Measurements from ENCODE around the gene PTAR1.

The PTAR1 gene

GRCh38 chr9:69718218-69718617, 41.6 kb downstream of the PTAR1 start:
- Histone ChIP-seq H3K9me3 (ENCODE audit: insufficient read depth, low read depth, low read length) (peaks cover 2% of the 10 kb centered on the region), H3K4me3 (ENCODE audit: low read depth, low read length) (no peak overlapping the region), H2AFZ (ENCODE audit: insufficient read depth, low read length, poor library complexity) (no peak overlapping the region), H3K14ac (ENCODE audit: low read length) (no peak overlapping the region), H3K27ac (ENCODE audit: low read depth, low read length) (no peak overlapping the region), H4K8ac (ENCODE audit: low read depth, low read length) (no peak overlapping the region), H2BK120ac (ENCODE audit: insufficient read depth, low read length, poor library complexity) (no peak overlapping the region), H3K23ac (ENCODE audit: low read length) (no peak overlapping the region), H2BK5ac (ENCODE audit: low read depth, low read length, poor library complexity) (no peak overlapping the region), H4K91ac (ENCODE audit: low read depth, low read length) (no peak overlapping the region), H3K36me3 (ENCODE audit: control insufficient read depth in 1 of 2, insufficient read depth in 2 of 2, low read length in 2 of 2) (peaks cover 4 to 9% of the 10 kb centered on the region in 2 experiments), H3K4me1 (ENCODE audit: control insufficient read depth in 1 of 2, insufficient read depth in 2 of 2, low read length in 2 of 2) (no peaks in the 10 kb centered on the region), H3K79me2 (ENCODE audit: control insufficient read depth, insufficient read depth, low read length, poor library complexity) (no peaks in the 10 kb centered on the region), H3K18ac (ENCODE audit: low read length) (no peak overlapping the region), H3K4ac (ENCODE audit: low read depth, low read length) (no peak overlapping the region), H3K27me3 (ENCODE audit: insufficient read depth, low read length) (no peaks in the 10 kb centered on the region), H3K9ac (ENCODE audit: low read length) (no peak overlapping the region), H2AK5ac (ENCODE audit: low read length) (no peak overlapping the region), H2BK12ac (ENCODE audit: low read length) (no peak overlapping the region), H4K12ac (ENCODE audit: low read depth, low read length) (no peak overlapping the region), H3K79me1 (ENCODE audit: low read length) (no peaks in the 10 kb centered on the region), H3K4me2 (ENCODE audit: low read length) (no peak overlapping the region)
- WGBS (ENCODE audit: extremely low coverage, insufficient coverage, insufficient read length), result no CpG with 5 or more reads among the region's 6 CpGs
- DNase-seq, result no peak

GRCh38 chr9:69715825-69716224, 44.0 kb downstream of the PTAR1 start:
- H4K8ac ChIP-seq (ENCODE audit: low read depth, low read length), result no peak overlapping the region
- H3K79me2 ChIP-seq (ENCODE audit: control insufficient read depth, insufficient read depth, low read length, poor library complexity), result no peaks in the 10 kb centered on the region

GRCh38 chr9:69715096-69715495, 44.7 kb downstream of the PTAR1 start:
- no peak for DNase-seq
- Histone ChIP-seq H3K9ac (ENCODE audit: low read length) (no peak overlapping the region), H3K27me3 (ENCODE audit: insufficient read depth, low read length) (no peaks in the 10 kb centered on the region), H3K4ac (ENCODE audit: low read depth, low read length) (no peak overlapping the region), H4K91ac (ENCODE audit: low read depth, low read length) (no peak overlapping the region), H3K4me1 (ENCODE audit: control insufficient read depth in 1 of 2, insufficient read depth in 2 of 2, low read length in 2 of 2) (no peaks in the 10 kb centered on the region), H2BK12ac (ENCODE audit: low read length) (no peak overlapping the region), H3K18ac (ENCODE audit: low read length) (no peak overlapping the region), H3K79me1 (ENCODE audit: low read length) (no peaks in the 10 kb centered on the region), H3K23ac (ENCODE audit: low read length) (no peak overlapping the region), H3K14ac (ENCODE audit: low read length) (no peak overlapping the region), H3K4me3 (ENCODE audit: low read depth, low read length) (no peak overlapping the region), H3K79me2 (ENCODE audit: control insufficient read depth, insufficient read depth, low read length, poor library complexity) (no peaks in the 10 kb centered on the region), H2AK5ac (ENCODE audit: low read length) (no peak overlapping the region), H3K9me3 (ENCODE audit: insufficient read depth, low read depth, low read length) (peaks cover 2% of the 10 kb centered on the region), H3K4me2 (ENCODE audit: low read length) (no peak overlapping the region), H2BK5ac (ENCODE audit: low read depth, low read length, poor library complexity) (no peak overlapping the region), H2BK120ac (ENCODE audit: insufficient read depth, low read length, poor library complexity) (no peak overlapping the region), H4K12ac (ENCODE audit: low read depth, low read length) (no peak overlapping the region), H4K8ac (ENCODE audit: low read depth, low read length) (no peak overlapping the region), H3K27ac (ENCODE audit: low read depth, low read length) (no peak overlapping the region), H3K36me3 (ENCODE audit: control insufficient read depth in 1 of 2, insufficient read depth in 2 of 2, low read length in 2 of 2) (peaks cover 4 to 5% of the 10 kb centered on the region in 2 experiments), H2AFZ (ENCODE audit: insufficient read depth, low read length, poor library complexity) (no peak overlapping the region)
- no CpG with 5 or more reads among the region's 3 CpGs for WGBS (ENCODE audit: extremely low coverage, insufficient coverage, insufficient read length)

More at GRCh38 chr9:69715825-69716224, 44.0 kb downstream of the PTAR1 start:
- Histone ChIP-seq H3K9ac (ENCODE audit: low read length) (no peak overlapping the region), H3K27me3 (ENCODE audit: insufficient read depth, low read length) (no peaks in the 10 kb centered on the region), H2BK120ac (ENCODE audit: insufficient read depth, low read length, poor library complexity) (no peak overlapping the region), H2BK12ac (ENCODE audit: low read length) (no peak overlapping the region), H3K18ac (ENCODE audit: low read length) (no peak overlapping the region), H3K4me3 (ENCODE audit: low read depth, low read length) (no peak overlapping the region), H3K4me2 (ENCODE audit: low read length) (no peak overlapping the region), H4K12ac (ENCODE audit: low read depth, low read length) (no peak overlapping the region), H3K4me1 (ENCODE audit: control insufficient read depth in 1 of 2, insufficient read depth in 2 of 2, low read length in 2 of 2) (no peaks in the 10 kb centered on the region), H2BK5ac (ENCODE audit: low read depth, low read length, poor library complexity) (no peak overlapping the region), H3K36me3 (ENCODE audit: control insufficient read depth in 1 of 2, insufficient read depth in 2 of 2, low read length in 2 of 2) (peaks cover 4 to 5% of the 10 kb centered on the region in 2 experiments), H3K23ac (ENCODE audit: low read length) (no peak overlapping the region), H3K4ac (ENCODE audit: low read depth, low read length) (no peak overlapping the region), H2AFZ (ENCODE audit: insufficient read depth, low read length, poor library complexity) (no peak overlapping the region), H2AK5ac (ENCODE audit: low read length) (no peak overlapping the region), H4K91ac (ENCODE audit: low read depth, low read length) (no peak overlapping the region), H3K14ac (ENCODE audit: low read length) (no peak overlapping the region), H3K27ac (ENCODE audit: low read depth, low read length) (no peak overlapping the region), H3K9me3 (ENCODE audit: insufficient read depth, low read depth, low read length) (peaks cover 2% of the 10 kb centered on the region), H3K79me1 (ENCODE audit: low read length) (no peaks in the 10 kb centered on the region)
- DNase-seq, result no peak
- no CpG with 5 or more reads among the region's 1 CpG for WGBS (ENCODE audit: extremely low coverage, insufficient coverage, insufficient read length)

- no peak overlapping the region for H3K18ac ChIP-seq (ENCODE audit: low read length)
- no peak overlapping the region for H3K9ac ChIP-seq (ENCODE audit: low read length)
- no peaks in the 10 kb centered on the region for H3K79me1 ChIP-seq (ENCODE audit: low read length)
- H2BK5ac ChIP-seq (ENCODE audit: low read depth, low read length, poor library complexity), result no peak overlapping the region
- H3K4me2 ChIP-seq (ENCODE audit: low read length), result no peak overlapping the region
- no peak for DNase-seq
- no peak overlapping the region for H3K14ac ChIP-seq (ENCODE audit: low read length)
- no peaks in the 10 kb centered on the region for H3K4me1 ChIP-seq (ENCODE audit: control insufficient read depth in 1 of 2, insufficient read depth in 2 of 2, low read length in 2 of 2)
- H3K4ac ChIP-seq (ENCODE audit: low read depth, low read length), result no peak overlapping the region
- no peaks in the 10 kb centered on the region for H3K27me3 ChIP-seq (ENCODE audit: insufficient read depth, low read length)
- H3K4me3 ChIP-seq (ENCODE audit: low read depth, low read length), result no peak overlapping the region
- H2AFZ ChIP-seq (ENCODE audit: insufficient read depth, low read length, poor library complexity), result no peak overlapping the region
- H4K12ac ChIP-seq (ENCODE audit: low read depth, low read length), result no peak overlapping the region
- peaks cover 2% of the 10 kb centered on the region for H3K9me3 ChIP-seq (ENCODE audit: insufficient read depth, low read depth, low read length)
- no peak overlapping the region for H2AK5ac ChIP-seq (ENCODE audit: low read length)
- no peak overlapping the region for H3K27ac ChIP-seq (ENCODE audit: low read depth, low read length)
- H3K36me3 ChIP-seq (ENCODE audit: control insufficient read depth in 1 of 2, insufficient read depth in 2 of 2, low read length in 2 of 2), result no peaks in the 10 kb centered on the region
- H4K91ac ChIP-seq (ENCODE audit: low read depth, low read length), result no peak overlapping the region
- no peak overlapping the region for H4K8ac ChIP-seq (ENCODE audit: low read depth, low read length)
- no peak overlapping the region for H2BK120ac ChIP-seq (ENCODE audit: insufficient read depth, low read length, poor library complexity)
- no peaks in the 10 kb centered on the region for H3K79me2 ChIP-seq (ENCODE audit: control insufficient read depth, insufficient read depth, low read length, poor library complexity)
- no CpG with 5 or more reads among the region's 2 CpGs for WGBS (ENCODE audit: extremely low coverage, insufficient coverage, insufficient read length)
- H3K23ac ChIP-seq (ENCODE audit: low read length), result no peak overlapping the region
- no peak overlapping the region for H2BK12ac ChIP-seq (ENCODE audit: low read length)
These were observed 62.3 kb downstream of the PTAR1 start for GRCh38 chr9:69697475-69697874.
